Naive thymus-derived CD4-positive, alpha-beta T cell (primary cell): ENCODE measurements around the gene C2CD4C. TPM values are rescaled to one million over a fixed set of nuclear protein-coding genes. Genes with fewer than 3 reads are reported as not detected.
"Not testable (repeated sequence)": the region's sequence is repeated elsewhere in the genome, so short reads cannot be mapped to it uniquely, and the experiment has no call there.

Experiments used
- ATAC-seq: fragments of 150-1000 bp; cut with Tn5 transposase; 2 replicates; pipeline ENCODE4 v1.10.0; 2021; ENCODE audit warnings: mild to moderate bottlenecking, moderate library complexity
- CTCF ChIA-PET: fragments of 350-600 bp; sonication (Branson Sonifier 250); formaldehyde crosslinking; loops from one replicate; lab custom pipeline; 2021; ENCODE audit warnings: antibody characterized with exemption; lab: Charles Lee
- POLR2A ChIA-PET: fragments of 350-600 bp; sonication (Branson Sonifier 250); formaldehyde crosslinking; loops from one replicate; lab custom pipeline; 2021; ENCODE audit warnings: antibody characterized with exemption, inconsistent platforms; lab: Charles Lee
- DNase-seq, 9 donors: peaks; one replicate each; pipeline versions ENCODE4 v3.0.0 to v3.0.0-alpha.2; 2020 to 2022; ENCODE audit warnings: mixed read lengths in 1 of 9
- H3K27ac ChIP-seq: one replicate; pipeline ENCODE4 v1.7.0; 2013; ENCODE audit warnings: mild to moderate bottlenecking, low read depth, low read length, moderate library complexity
- H3K27me3 ChIP-seq, 2 donors: one replicate each; pipeline ENCODE4 v1.7.0; 2013; ENCODE audit warnings: low read length in 2 of 2, mild to moderate bottlenecking in 2 of 2, moderate library complexity in 2 of 2; ENCODE audit not compliant: control insufficient read depth in 2 of 2, insufficient read depth in 2 of 2
- H3K36me3 ChIP-seq, 3 experiments: 1 replicate in 2 of 3; 2 replicates in 1 of 3; pipeline ENCODE4 v1.7.0; 2013; ENCODE audit warnings: low read length in 3 of 3, mild to moderate bottlenecking in 3 of 3, moderate library complexity in 1 of 3; ENCODE audit not compliant: insufficient read depth in 3 of 3, control insufficient read depth in 2 of 3
- H3K4me1 ChIP-seq, 2 donors: one replicate each; pipeline ENCODE4 v1.7.0; 2013; ENCODE audit warnings: low read length in 2 of 2, mild to moderate bottlenecking in 2 of 2, moderate library complexity in 1 of 2; ENCODE audit not compliant: control insufficient read depth in 2 of 2, insufficient read depth in 2 of 2
- H3K4me3 ChIP-seq: 2 replicates; pipeline ENCODE4 v1.7.0; 2013; ENCODE audit warnings: mild to moderate bottlenecking, low read length
- H3K9me3 ChIP-seq, 3 experiments: 1 replicate in 2 of 3; 2 replicates in 1 of 3; pipeline ENCODE4 v1.7.0; 2013; ENCODE audit warnings: low read length in 3 of 3; ENCODE audit not compliant: control insufficient read depth in 2 of 3
- H3K27ac Mint-ChIP-seq, 9 donors: one replicate each; pipeline ENCODE4 v1.8.0; 2020 to 2022; ENCODE audit warnings: mixed read lengths in 9 of 9, mild to moderate bottlenecking in 8 of 9, moderate library complexity in 5 of 9, inconsistent platforms in 2 of 9
- H3K27me3 Mint-ChIP-seq, 5 donors: one replicate each; pipeline ENCODE4 v1.8.0; 2021 to 2022; ENCODE audit warnings: mixed read lengths in 5 of 5, mild to moderate bottlenecking in 1 of 5
- H3K36me3 Mint-ChIP-seq, 5 donors: one replicate each; pipeline ENCODE4 v1.8.0; 2020 to 2022; ENCODE audit warnings: mixed read lengths in 5 of 5, mild to moderate bottlenecking in 3 of 5, inconsistent platforms in 1 of 5
- H3K4me1 Mint-ChIP-seq, 7 donors: one replicate each; pipeline ENCODE4 v1.8.0; 2020 to 2022; ENCODE audit warnings: mixed read lengths in 7 of 7, mild to moderate bottlenecking in 3 of 7, inconsistent platforms in 1 of 7
- H3K4me3 Mint-ChIP-seq, 10 donors: one replicate each; pipeline ENCODE4 v1.8.0; 2020 to 2022; ENCODE audit warnings: mild to moderate bottlenecking in 10 of 10, mixed read lengths in 10 of 10, moderate library complexity in 6 of 10, inconsistent platforms in 2 of 10
- H3K9me3 Mint-ChIP-seq, 11 donors: one replicate each; pipeline ENCODE4 v1.8.0; 2020 to 2022; ENCODE audit warnings: mixed read lengths in 11 of 11, mild to moderate bottlenecking in 4 of 11, inconsistent platforms in 1 of 11, moderate library complexity in 1 of 11
- intact Hi-C, 2 donors: fragments of 100-400 bp; cut with micrococcal nuclease; formaldehyde crosslinking; loops; one replicate each; pipeline ENCODE4 v1.15.1; 2023
- polyA plus RNA-seq, 2 donors: library from polyadenylated mRNA; unstranded; fragments of 300-500 nt; fragmentation: Illumina TruSeq; gene quantifications; one replicate each; pipeline ENCODE4 v1.2.3, GENCODE V29; 2021
- total RNA-seq, 6 experiments: library from RNA in 5 of 6; stranded (reverse) in 5 of 6; gene quantifications; 1 replicate in 5 of 6; 2 replicates in 1 of 6; pipeline ENCODE4 v1.2.3 and lab custom pipeline; 2021 to 2026

Gene C2CD4C
- total and polyA plus RNA-seq, 7 experiments from 2014 or later: not detected

GRCh38 chr19:416416-416815, 7.5 kb upstream of the C2CD4C start:
- Histone ChIP-seq H3K36me3 (no peaks in the 10 kb centered on the region), H3K4me3 (no peak overlapping the region), H3K27ac (no peak overlapping the region), H3K4me1 (no peaks in the 10 kb centered on the region), H3K9me3 (no peaks in the 10 kb centered on the region), H3K27me3 (no peaks in the 10 kb centered on the region)
- DNase-seq (no peak), ATAC-seq (no peak)
- H3K27ac Mint-ChIP-seq: no peak overlapping the region
- peaks cover 0 to 3% (median 0%) of the 10 kb centered on the region in 11 donors for H3K9me3 Mint-ChIP-seq
- H3K27me3 Mint-ChIP-seq: peaks cover 0 to 3% (median 0%) of the 10 kb centered on the region in 5 donors
- H3K36me3 Mint-ChIP-seq: no peaks in the 10 kb centered on the region
- no peak overlapping the region for H3K4me3 Mint-ChIP-seq
- intact Hi-C loops: no loop called here
- ChIA-PET CTCF (no interaction called here), POLR2A (no interaction called here)
- H3K4me1 Mint-ChIP-seq: no peaks in the 10 kb centered on the region

- DNase-seq: no peak
These were observed 6.3 kb upstream of the C2CD4C start for GRCh38 chr19:415292-415691.

GRCh38 chr19:413756-414420, 4.9 kb upstream of the C2CD4C start:
- H3K27me3 ChIP-seq: peaks cover 0 to 6% of the 10 kb centered on the region in 2 donors
- ATAC-seq: no peak
- intact Hi-C loops: no loop called here
- H3K4me1 ChIP-seq: peaks cover 0 to 8% of the 10 kb centered on the region in 2 donors
- Mint-ChIP-seq H3K27ac (no peak overlapping the region), H3K9me3 (peaks cover 0 to 7% (median 0%) of the 10 kb centered on the region in 11 donors), H3K36me3 (peaks cover 0 to 4% (median 0%) of the 10 kb centered on the region in 5 donors), H3K27me3 (peaks cover 5 to 13% (median 10%) of the 10 kb centered on the region in 5 donors), H3K4me1 (peaks cover 5 to 8% (median 7%) of the 10 kb centered on the region in 7 donors), H3K4me3 (no peak overlapping the region)
- no peaks in the 10 kb centered on the region for H3K36me3 ChIP-seq
- POLR2A ChIA-PET: interaction anchor here (1.0 kb wide), 1 partner anchor 97 kb away, joined by 3 read pairs; no protein-coding TSS in a partner anchor
- H3K27ac ChIP-seq: no peak overlapping the region
- H3K9me3 ChIP-seq: no peaks in the 10 kb centered on the region
- no peak for DNase-seq
- H3K4me3 ChIP-seq: no peak overlapping the region
- CTCF ChIA-PET: no interaction called here

More at GRCh38 chr19:415292-415691, 6.3 kb upstream of the C2CD4C start:
- Histone ChIP-seq H3K4me3 (no peak overlapping the region), H3K36me3 (no peaks in the 10 kb centered on the region), H3K4me1 (no peaks in the 10 kb centered on the region), H3K9me3 (no peaks in the 10 kb centered on the region), H3K27me3 (no peaks in the 10 kb centered on the region), H3K27ac (no peak overlapping the region)
- Mint-ChIP-seq H3K9me3 (peaks cover 0 to 3% (median 0%) of the 10 kb centered on the region in 11 donors), H3K4me1 (no peaks in the 10 kb centered on the region), H3K27ac (no peak overlapping the region), H3K27me3 (peaks cover 0 to 3% (median 0%) of the 10 kb centered on the region in 5 donors), H3K4me3 (no peak overlapping the region), H3K36me3 (no peaks in the 10 kb centered on the region)
- ChIA-PET POLR2A (no interaction called here), CTCF (no interaction called here)
- intact Hi-C loops: no loop called here
- ATAC-seq: no peak

- DNase-seq: no peak
- CTCF ChIA-PET: no interaction called here
- peaks cover 0 to 7% (median 0%) of the 10 kb centered on the region in 11 donors for H3K9me3 Mint-ChIP-seq
- peaks cover 5 to 9% (median 7%) of the 10 kb centered on the region in 7 donors for H3K4me1 Mint-ChIP-seq
- H3K27ac Mint-ChIP-seq: no peak overlapping the region
- no peak overlapping the region for H3K27ac ChIP-seq
- POLR2A ChIA-PET: no interaction called here
- no peak for ATAC-seq
- no peak overlapping the region for H3K4me3 ChIP-seq
- H3K36me3 ChIP-seq: no peaks in the 10 kb centered on the region
- H3K27me3 ChIP-seq: peaks cover 0 to 9% of the 10 kb centered on the region in 2 donors
- intact Hi-C loops: no loop called here
- no peak overlapping the region for H3K4me3 Mint-ChIP-seq
- H3K4me1 ChIP-seq: peaks cover 0 to 8% of the 10 kb centered on the region in 2 donors
- H3K27me3 Mint-ChIP-seq: peaks cover 5 to 13% (median 9%) of the 10 kb centered on the region in 5 donors
- no peaks in the 10 kb centered on the region for H3K9me3 ChIP-seq
- peaks cover 0 to 4% (median 0%) of the 10 kb centered on the region in 5 donors for H3K36me3 Mint-ChIP-seq
These were observed 3.7 kb upstream of the C2CD4C start for GRCh38 chr19:412356-413355.

GRCh38 chr19:411723-412355, 2.9 kb upstream of the C2CD4C start:
- H3K36me3 Mint-ChIP-seq: peaks cover 0 to 4% (median 0%) of the 10 kb centered on the region in 5 donors
- Histone ChIP-seq H3K27ac (no peak overlapping the region), H3K27me3 (peaks cover 0 to 9% of the 10 kb centered on the region in 2 donors), H3K36me3 (no peaks in the 10 kb centered on the region), H3K4me1 (peaks cover 0 to 8% of the 10 kb centered on the region in 2 donors), H3K4me3 (no peak overlapping the region), H3K9me3 (no peaks in the 10 kb centered on the region)
- ChIA-PET CTCF (no interaction called here), POLR2A (no interaction called here)
- H3K4me3 Mint-ChIP-seq: no peak overlapping the region
- H3K4me1 Mint-ChIP-seq: peaks cover 5 to 9% (median 7%) of the 10 kb centered on the region in 7 donors
- no peak overlapping the region for H3K27ac Mint-ChIP-seq
- no peak for DNase-seq
- intact Hi-C loops: no loop called here
- no peak for ATAC-seq
- H3K9me3 Mint-ChIP-seq: peaks cover 0 to 7% (median 0%) of the 10 kb centered on the region in 11 donors
- peaks cover 5 to 13% (median 9%) of the 10 kb centered on the region in 5 donors for H3K27me3 Mint-ChIP-seq

- H3K9me3 Mint-ChIP-seq, ATAC-seq, H3K4me3 Mint-ChIP-seq, H3K36me3 Mint-ChIP-seq, H3K27ac ChIP-seq, H3K4me1 Mint-ChIP-seq, H3K4me1 ChIP-seq, POLR2A ChIA-PET, H3K9me3 ChIP-seq, DNase-seq, intact Hi-C loops, H3K27me3 ChIP-seq, CTCF ChIA-PET, H3K4me3 ChIP-seq, H3K36me3 ChIP-seq, H3K27ac Mint-ChIP-seq: not testable (repeated sequence)
- H3K27me3 Mint-ChIP-seq: peaks cover 5 to 13% (median 9%) of the 10 kb centered on the region in 5 donors
These were observed 2.3 kb upstream of the C2CD4C start for GRCh38 chr19:411121-411722.
